NOMO-1 treated with DMSO at 0.1 percent for 48 hours (cell line): ENCODE measurements around the gene LBX1.
A peak's percentile ranks its signal among the peaks of the same experiment; 100 is the strongest.

Source experiments
- DNase-seq: peaks from one replicate; lab custom pipeline; 2025; ENCODE audit not compliant: unreplicated experiment; lab: John Stamatoyannopoulos, UW

LBX1 gene, protein sequence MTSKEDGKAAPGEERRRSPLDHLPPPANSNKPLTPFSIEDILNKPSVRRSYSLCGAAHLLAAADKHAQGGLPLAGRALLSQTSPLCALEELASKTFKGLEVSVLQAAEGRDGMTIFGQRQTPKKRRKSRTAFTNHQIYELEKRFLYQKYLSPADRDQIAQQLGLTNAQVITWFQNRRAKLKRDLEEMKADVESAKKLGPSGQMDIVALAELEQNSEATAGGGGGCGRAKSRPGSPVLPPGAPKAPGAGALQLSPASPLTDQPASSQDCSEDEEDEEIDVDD

DNA sequence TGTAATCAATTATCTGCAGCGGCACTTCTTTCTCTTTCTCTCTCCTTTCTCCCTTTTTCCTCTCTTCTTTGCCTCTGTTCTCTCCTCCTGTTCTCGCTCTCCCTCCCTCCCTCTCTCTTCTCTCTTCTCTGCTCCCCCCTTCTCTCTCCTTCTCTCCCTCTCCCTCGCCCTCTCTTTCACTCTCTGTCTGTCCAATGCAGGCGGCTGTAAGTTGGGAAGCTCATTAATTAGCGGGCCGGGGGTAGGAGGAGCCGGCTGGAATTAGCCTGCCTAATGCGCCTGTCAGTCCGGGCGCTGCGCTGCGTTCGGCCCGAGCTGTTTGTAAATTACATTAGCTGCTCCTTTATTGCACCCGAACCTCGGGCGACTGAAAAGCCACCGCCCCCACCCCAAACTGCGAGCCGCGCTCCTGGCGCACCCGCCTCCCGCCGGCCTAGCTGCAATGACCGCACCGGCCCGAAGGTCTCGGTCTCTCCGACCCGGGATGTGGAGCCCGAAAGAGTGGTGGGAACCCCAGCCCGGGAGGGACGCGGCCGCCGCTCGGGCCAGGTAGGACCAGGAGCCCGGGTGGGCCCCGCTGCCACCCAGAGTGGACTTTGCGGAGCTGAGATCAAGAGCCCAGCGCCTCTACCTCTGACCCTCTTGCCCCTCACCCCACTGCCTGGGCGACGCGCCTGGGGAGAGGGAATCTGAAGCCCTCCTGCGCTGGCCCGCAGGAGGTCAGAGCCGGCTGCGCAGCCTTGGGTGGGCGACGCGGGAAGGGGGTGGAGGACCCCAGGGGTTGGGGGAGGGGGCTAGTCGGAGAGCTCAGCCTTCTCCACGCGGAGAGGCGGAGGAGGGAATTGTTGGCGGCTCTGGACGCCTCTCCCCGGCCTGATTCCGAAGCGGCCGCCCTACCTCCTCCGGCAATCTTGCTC lies at the start of gene LBX1:
Gene LBX1 (minus strand): TSS at position 198 of the 917 bp plus-strand sequence. CDS start 648 bp downstream, outside the sequence.
- no peak for DNase-seq

DNA sequence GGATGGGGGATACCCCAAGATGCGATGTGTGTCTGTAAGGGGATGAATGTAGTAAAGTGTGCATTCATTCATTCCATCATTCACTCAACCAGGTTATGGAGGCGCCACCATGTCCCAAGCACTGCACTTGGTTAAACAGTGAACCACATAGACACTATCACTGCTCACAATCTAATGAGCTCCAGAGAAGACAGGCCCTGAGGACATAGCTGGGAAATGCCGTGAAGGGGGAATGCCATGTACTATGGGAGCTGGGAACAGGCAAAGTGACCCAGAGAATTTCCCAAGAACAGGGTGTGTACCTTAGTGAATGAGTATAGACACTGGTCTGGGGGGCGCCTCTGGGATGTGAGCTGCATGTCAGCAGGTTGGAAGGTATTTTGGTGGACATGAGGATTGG lies 44.5 kb upstream of the LBX1 start:
- DNase-seq, result no peak

DNA sequence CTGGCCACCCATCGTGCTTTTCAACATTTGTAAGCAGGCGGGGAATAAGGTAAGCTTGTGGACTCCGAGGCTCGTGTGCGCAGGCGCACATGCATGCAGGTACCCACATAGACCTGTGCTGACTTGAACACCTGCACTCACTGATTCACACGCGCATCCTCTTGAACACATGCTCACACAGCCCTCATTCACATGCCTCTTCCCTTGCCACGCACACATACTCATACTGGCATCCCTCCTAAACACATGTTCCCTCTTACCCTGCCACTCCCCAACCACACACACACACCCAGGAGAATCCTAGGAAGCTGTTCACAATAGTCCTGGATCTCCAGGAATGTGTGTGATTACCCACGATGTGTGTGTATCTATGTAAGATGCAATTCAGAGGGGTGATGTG lies 44.1 kb upstream of the LBX1 start:
- DNase-seq, result no peak

DNA sequence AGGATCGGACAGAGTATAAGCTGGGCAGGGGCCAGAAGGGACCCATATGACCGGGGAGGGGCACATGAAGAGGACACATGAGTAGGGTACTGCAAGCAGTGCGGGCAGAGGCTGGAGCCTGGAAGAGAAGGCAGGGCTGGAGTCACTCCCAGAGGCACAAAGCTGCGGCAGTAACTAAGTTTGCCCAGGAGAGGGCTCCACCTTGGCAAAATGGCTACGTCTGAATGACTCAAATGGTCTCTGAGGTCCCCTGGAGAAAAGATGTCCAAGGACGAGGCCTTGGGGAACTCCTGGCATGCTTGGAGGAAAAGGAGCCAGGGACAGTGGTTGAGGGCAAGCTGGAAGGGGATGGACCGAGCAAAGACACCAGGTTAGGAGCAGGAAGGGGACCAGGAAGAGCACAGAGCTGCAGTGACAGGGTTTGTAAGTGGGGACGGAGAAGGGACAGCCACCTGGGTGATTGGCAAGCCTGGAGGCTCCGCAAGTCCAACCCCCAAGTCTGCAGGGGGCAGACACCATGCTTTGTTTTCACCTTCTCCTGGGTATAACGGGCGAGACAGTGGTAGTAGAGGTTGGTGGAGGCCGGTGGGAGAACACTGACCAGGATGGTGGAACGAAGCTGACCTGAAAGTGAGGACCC lies 43.1 kb upstream of the LBX1 start:
- DNase-seq, result peak; percentile 54

DNA sequence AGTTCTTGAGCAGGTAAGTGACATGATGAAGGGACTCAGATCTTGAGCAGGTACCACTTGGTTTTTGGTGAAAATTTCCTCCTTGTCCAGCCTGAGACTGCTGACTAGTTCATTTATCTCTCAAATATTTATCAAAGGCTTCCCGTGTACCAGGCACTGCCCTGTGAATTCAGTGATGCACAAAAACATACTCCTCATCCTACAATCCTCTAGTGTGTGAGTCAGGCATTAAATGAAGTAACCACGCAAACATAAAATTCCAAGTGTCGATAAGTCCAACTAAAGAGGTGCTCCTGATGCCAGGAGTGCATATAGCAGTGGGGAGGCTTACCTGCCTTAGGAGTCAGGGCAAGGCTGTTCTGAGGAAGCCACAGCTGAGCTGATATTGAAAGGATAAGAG lies 41.5 kb upstream of the LBX1 start:
- DNase-seq, result no peak

DNA sequence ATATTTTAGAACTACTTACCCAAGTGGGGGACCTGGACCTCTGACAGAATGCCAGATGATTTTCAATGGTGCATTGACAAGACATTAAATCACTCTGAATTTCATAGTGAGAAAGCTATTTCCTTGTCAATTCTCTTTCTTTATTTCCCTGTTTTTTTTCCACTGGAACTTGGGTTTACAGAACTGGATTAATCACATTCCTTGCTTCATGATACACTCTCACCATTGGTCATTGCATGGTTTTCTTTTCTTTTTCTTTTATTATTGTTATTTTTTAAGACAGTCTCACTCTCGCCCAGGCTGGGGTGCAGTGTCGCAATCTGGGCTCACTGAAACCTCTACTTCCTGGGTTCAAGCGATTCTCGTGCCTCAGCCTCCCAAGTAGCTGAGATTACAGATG lies 38.5 kb upstream of the LBX1 start:
- no peak for DNase-seq

DNA sequence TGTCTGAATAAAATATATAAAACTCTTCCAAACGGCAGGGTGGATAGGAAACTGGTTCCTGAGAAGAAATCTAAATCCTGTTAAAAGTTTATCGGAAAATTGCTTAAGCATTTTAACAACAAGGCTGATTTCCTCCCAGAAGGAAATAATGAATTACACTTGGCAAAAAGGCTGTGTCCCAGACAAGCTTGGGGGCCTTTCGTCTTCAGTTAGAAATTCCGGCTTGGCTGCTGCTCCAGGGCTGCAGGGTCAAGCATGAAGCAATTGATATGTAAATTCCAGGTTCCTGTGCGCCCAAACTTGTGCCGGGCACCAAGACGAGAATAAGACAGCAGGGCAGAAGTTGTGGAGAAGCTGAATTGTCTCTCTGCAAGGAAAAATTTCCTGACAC lies 38.0 kb upstream of the LBX1 start:
- DNase-seq, result no peak

DNA sequence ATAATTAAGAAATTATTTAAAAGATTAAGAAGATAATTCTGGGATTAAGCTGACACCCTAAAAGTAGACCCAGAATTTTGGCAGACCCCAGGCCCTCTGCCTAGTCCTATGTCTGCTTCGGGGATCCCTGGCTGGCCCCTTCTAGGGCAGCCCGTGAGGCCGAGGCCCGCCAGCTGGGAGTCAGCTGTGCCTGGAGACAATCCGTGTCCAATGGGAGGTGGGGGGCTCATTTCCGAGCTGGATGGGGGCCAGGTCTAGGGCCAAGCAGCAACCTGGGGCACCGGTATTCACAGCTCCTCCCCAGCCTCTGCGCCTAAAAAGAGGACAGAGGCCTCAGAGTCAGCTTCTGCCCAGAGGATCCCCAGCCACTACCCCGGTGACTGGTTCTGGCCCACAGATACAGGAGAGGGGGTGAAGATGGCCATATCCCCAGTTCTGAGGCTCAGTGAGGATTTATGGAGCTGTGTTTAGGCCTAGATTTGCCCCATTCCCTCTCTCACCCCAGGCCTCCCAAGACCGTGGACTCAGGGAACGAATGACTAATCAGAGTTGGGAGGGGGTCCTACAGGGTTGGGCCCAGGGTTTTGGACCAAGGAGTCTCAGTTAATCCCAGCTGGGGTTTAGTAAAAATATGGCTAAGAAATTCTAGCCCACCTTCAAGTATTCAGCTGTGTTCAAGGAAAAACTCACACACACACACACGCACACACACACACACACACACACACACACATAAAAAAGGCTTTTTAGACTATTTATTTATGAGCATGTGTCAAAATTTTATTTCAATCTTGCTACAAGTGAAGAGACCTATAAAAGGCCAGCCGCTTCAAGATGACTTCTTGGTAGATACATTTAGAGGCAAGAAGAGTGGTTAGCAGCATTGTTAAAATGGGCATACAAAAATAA lies 37.4 kb upstream of the LBX1 start:
- no peak for DNase-seq

DNA sequence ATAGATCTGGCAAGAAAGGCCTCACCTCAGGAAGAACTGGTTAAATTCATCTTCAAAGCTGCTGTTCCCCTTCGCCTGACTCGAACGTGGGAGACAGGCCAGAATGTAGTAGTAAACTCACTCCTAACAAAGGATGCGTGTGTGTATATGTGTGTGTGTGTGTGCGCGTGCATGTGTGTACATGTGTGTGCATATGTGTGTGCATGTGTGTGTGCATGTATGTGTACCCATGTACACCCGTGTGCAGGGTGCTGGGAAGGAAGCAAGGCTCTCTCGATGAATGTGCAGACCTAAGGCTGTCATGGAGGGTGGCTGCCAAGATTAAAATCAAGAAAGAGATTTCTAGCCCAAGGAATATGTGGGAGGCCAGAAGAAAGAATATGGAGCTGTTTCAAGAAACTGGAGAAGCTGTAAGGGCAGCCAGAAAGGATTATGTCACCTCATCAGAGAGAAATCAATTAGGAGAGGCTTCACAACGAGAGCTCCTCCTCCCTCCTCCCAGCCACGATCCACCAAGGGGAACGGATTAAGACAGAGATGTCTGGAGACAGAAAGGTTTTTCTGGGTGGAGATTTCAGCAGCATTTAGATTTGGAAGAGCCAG lies 34.0 kb upstream of the LBX1 start:
- DNase-seq, result no peak

DNA sequence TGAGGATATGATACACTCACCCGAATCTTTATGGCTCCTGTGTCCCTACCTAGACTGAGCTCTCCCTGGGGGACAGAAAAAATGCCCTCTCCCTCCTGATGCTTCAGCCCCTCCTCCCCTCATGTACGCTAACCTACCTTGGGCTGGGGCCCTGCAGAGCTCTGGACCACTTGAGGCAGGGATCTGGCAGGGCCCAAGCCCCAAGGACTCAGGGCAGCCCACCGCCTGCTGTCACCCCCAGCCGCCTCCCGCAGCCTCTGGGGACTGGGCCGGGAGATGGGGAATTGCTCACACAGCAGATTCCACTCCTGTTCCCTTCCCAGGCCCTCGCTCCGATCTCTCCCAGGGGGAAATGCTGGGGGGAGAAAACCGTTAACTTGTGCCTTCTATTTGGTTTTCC lies 32.9 kb upstream of the LBX1 start:
- DNase-seq, result no peak

DNA sequence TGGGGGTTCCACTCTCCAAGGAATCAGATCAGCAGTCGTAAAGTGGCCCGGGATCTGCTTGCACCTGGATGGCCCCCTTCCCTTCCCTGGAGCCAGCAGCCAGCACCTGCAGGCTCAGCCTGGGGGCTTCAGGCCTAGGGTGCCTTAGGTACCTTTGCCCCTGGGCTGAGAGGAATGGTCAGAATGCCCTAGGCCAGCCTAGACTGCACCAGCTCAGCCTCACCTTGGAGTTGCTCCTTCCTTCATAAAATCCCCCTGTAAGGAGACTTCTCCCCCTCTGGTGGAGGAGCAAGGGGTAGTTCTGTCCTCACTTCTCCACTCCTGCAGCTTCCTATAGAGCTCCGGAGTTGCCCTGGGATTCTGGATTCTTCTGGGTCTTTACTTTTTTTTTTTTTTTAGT lies 32.4 kb upstream of the LBX1 start:
- DNase-seq, result no peak

DNA sequence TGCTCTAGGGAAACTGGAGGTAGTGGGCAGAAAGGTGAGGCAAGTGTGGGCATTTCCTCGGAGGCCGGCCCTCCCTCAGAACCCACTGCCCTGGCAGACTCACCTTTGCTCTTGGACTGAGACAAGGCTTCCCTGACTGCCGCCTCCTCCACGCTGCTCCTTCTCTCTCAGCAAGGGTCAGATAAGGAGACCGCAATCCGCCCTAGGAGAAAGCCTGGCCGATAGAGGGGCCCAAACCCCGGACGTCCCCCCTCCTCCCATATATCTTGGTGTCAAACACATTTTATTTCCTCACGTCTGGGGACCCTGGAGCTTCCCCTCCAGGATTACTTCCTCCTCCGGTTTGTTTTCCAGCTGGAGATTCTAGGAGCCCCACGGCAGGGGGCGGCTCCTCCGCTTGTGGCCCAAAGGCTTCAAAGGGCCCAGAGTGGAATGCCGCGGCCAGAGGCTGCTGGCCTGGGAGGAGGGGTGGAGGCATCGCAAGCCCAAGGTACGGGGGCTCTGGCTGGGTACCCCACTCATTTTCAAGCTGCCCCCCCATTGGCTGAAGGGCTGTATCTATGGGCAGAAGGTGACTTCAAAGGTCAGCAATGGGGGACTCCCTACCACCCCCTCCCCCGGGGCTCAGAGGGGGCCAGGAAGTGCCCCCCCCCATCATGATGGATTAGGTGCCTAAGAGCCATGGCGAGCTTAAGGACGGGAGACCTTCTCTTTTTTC lies 31.7 kb upstream of the LBX1 start:
- no peak for DNase-seq

DNA sequence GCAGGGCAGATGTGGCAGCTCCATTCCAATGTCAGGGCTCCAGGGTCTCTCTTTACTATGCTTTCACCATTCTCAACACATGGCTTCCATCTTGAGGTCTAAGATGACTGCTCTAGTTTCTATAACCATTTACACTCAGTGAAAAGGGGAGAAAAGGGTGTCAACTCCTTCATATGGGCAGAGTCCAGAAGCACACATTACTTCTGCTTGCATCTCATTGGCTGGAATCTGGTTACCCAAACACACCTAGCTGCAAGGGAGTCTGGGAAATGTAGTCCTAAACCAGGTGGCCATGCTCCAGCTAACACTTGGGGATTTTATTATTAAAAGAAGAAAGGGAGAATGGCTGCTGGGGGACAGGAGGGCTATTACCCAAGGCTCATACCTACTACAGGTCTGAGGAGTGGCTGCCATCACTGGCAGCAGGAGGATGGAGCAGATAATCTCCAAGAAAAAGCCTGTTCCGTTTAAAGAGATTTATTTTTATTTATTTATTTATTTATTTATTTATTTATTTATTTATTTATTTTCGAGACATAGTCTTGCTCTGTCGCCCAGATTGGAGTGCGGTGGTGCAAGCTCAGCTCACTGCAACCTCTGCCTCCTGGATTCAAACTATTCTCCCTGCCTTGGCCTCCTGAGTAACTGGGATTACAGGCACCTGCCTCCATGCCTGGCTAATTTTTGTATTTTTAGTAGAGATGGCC lies 29.1 kb upstream of the LBX1 start:
- peak; percentile 8 for DNase-seq

DNA sequence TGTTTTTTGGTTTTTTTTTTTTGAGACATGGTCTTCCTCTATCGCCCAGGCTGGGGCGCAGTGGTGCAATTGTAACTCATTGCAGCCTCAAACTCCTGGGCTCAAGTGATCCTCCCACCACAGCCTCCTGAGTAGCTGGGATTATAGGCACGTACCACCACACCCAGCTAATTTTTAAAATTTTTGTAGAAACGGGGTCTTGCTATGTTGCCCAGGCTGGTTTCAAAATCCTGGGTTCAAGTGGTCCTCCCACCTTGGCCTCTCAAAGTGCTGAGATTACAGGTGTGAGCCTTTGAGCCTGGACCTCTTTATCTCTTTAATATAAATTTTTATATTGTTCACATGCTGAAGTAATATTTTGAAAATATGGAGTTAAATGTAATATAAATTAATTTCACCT lies 28.2 kb upstream of the LBX1 start:
- DNase-seq, result no peak

DNA sequence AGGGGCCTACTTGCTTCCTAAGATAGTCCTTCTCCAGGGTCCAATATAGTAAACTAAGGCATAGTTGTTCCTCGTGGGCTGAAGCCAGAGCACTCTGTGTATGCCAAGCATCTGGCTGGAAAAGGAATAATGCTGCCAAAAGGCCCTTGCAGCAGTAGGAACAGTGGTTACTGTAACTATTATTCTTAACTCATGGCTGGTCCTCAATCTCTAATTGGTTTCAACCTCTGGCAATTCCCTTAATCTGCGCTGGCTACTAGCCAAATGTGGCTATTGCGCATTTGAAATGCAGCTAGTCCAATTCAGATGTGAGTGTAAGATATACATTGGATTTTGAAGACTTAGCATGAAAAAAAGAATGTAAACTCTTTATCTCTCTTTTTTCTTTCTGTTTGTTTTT lies 27.8 kb upstream of the LBX1 start:
- DNase-seq, result no peak

DNA sequence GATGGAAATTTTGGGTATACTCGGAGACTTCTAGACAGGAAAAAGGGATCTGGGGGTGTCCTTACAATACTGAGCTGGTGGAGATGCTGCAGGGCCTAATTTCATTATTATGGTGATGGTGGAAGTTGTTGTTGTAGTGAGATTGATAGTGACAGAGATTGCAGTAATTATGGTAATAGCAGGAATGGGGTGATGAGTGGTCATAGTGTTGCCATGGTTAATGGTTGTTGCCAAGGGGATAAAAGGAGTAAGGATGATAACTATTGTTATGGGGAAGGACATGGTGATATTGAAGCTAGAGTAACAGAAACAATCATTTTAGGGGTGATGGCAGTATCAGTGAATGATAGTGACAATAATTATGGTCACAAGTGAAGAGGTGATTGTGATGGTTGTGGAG lies 27.1 kb upstream of the LBX1 start:
- no peak for DNase-seq

DNA sequence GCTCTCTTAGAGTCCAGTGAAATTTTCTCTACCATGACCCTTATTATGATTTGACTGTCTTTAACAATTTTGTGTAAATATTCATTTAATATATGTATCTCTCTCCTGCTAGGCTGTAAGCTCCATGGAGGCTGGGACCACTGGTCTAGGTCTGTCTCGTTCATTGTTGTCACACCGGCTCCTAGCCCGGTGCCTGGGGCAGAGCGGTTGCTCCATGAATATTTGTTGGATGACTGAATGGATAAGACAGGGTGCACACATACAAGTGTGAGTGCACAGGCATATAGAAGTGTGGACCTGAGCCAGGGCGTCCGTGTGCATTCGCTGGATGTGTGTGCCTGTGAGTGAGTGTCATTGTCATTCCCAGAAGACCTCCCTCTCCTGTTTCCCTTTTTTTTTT lies 20.9 kb upstream of the LBX1 start:
- no peak for DNase-seq

DNA sequence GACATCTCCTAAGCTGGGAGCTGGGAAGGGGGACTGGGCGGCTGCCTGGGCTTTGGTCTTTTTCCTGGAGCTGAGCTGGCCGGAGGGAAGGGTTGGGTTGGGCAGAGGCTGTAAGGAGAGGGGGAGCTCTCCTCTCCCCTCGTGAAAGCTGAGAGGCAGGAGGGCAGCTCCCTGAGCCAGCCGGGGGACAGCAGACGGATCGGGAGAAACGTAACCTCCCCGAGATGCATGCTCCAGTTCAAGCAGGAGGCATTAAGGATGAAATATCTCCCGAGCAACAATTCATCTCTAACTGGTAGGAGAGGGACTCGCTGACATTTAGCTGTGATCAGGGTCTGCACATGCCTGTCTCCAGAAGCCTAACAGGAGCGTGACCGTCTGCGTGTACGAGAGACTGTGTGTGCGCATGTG lies 19.9 kb upstream of the LBX1 start:
- DNase-seq, result no peak

DNA sequence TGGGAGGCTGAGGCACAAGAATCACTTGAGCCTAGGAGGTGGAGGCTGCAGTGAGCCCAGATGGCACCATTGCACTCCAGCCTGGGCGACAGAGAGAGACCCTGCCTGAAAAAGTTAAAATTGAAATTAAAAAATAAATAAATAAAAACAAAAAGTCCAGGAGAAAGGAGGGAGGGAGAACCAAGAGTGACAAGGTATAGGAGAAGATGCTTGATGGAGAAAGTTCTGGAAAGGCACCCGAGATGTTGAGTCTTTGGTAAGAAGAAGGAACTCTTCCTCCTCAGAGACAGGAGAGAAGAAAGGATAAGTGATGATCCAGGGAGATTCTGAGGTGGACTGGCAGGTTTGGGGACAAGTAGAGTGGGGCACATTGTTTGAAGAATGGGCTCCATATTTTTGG lies 17.4 kb upstream of the LBX1 start:
- DNase-seq, result no peak
